Measurements from ENCODE around the gene HEXD.

HEXD gene

DNA sequence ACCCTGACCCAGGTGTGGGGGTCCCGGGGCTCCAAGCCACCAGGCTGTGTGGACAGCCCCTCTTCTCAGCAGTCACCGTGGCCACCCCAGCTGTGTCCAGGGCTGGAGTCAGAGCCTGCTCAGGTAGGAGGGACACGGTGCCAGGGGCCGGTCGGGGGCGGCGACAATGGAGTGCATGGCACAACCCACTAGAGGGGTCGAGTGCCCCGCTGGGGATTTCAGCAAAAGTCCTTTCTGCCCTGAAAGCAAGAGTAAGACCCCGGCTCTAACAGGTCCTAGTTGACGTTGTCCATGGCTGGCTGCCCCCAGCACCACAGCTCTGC is 35.3 kb upstream of the HEXD start:
- DNase-seq, result no peak

GRCh38 chr17:82383411-82383810 is 34.7 kb upstream of the HEXD start:
- DNase-seq, result no peak

GRCh38 chr17:82384051-82384729 is 34.0 kb upstream of the HEXD start:
- no peak for DNase-seq

DNA sequence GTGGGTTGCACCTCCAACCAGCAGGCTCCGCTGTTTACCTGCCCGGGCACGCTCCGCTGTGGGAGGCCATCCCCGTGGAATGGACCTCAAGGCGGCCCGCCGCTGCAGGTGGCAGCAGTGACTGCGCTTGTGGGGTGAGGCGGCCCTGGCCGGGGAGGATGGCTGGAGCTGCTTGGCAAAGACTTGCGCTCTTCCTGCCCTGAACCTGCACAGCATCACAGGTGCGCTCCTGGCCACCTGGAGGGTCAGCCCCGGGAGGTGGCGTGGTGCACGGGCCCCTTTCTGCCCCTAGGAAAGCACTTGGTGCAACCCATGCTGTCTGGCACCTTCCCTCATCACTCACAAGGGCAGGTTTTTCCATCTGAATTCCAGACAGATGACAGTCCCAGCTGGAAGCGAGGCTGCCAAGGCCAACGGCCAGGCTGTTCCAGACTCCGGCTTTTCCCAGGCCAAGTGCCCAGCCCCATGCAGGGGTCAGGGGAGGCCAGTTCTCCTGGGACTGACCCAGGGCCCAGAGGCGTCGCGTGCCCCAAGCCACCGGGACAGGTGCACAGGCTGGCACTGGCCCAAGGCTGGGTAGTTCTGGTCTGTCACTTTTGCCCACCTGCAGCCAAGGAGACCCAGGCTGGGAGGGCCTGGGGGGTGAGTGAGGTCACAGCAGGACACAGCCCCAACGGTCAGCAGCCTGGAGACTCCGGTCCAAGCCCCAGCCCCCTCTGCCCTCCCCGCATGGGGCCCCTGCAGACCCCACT is 33.2 kb upstream of the HEXD start:
- peak in 1 of 14 donors; percentile 3 for DNase-seq

DNA sequence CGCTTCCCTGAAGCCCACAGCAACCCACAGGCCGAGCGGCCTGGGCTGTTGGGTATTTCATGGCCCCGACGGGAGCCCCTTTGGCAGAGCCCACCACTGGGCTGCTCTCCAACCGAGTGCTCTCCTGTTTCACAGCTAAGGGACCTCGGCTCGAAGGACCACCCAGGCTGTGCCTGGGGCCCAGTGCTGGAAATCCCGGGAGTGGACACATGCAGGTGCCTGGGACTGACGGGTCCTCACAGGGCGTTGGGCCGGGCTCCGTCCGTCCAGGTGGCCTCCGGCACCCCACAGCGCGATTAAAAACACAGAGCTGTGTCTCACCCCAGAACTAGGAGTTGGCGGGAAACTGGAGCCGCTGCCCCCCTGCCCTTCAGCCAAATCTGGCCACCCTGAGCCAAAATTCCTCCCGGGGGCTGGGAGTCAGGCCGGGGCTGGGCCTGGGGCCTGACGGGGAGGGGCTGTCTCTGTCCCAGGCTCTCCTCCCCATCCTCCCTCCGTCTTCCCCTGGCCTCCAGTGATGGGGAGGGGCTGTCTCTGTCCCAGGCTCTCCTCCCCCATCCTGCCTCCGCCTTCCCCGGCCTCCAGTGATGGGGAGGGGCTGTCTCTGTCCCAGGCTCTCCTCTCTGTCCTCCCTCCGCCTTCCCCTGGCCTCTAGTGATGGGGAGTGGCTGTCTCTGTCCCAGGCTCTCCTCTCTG is 32.4 kb upstream of the HEXD start:
- DNase-seq, result no peak

DNA sequence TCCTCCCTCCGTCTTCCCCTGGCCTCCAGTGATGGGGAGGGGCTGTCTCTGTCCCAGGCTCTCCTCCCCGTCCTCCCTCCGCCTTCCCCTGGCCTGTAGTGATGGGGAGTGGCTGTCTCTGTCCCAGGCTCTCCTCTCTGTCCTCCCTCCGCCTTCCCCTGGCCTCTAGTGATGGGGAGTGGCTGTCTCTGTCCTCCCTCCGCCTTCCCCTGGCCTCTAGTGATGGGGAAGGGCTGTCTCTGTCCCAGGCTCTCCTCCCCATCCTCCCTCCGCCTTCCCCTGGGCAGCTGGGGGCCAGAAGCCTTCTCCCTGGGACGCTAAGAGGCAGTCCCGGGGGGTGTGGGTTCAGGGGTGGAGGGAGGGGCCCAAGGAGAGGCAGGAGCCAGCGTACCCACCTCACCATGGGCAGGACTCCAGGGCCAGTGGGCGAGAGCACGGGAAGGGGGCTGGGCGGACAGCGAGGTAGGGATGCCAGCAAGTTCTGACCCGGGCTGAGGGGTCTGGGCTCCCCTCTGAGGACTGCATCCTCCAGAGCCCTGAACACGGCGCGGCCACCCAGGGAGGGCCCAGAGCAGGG is 31.8 kb upstream of the HEXD start:
- no peak for DNase-seq

- DNase-seq, result no peak
Measured at GRCh38 chr17:82386881-82387704, 31.1 kb upstream of the HEXD start.

GRCh38 chr17:82387705-82388106 is 30.4 kb upstream of the HEXD start:
- DNase-seq, result no peak

DNA sequence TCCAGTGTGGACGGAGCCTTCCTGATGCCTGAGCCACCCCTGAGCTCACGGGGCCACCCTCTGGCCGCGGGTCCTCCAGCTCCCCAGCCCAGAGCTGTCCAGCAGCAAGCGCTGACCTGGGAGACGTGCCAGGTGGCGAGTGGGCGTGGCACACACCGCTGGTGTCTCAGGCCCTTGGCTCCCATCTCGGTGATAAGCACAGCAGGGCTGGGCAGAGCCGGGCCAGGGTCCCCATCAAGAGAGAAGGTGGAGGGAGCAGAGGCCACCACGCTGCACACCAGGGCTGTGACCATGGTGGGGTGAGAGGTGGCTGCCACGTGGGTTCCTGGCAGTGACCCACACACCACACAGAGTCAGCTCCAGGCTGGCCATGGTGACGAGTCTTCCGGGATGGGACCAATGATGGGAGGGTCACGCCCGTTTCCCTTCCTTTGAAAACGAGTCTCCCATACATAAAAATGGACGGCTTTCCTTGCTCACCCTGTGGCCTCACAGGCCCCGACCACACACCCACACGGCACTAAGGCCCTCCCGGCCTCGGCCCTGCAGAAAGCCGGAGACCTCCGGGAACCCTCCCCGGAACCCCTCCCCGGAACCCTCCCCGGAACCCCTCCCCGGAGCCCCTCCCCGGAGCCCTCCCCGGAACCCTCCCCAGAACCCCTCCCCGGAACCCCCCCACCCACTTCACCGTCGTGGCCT is 29.8 kb upstream of the HEXD start:
- no peak for DNase-seq

DNA sequence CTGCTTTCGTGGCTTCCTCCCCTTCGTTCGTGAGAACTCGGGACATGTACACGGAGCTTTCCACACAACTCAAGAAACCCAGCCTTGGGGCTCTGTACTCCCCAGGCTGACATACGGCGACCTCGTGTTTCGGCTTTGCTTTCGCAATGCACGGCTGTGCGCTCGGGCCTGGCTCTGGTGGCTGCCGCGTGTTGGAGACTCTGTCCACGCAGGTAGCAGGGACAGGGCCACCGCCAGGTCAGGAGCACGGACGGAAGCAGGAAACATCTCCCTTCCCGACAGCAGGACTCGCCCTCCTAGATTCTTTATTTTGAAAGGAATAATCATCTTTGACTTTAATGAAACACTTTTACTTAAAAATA is 29.2 kb upstream of the HEXD start:
- no peak for DNase-seq

DNA sequence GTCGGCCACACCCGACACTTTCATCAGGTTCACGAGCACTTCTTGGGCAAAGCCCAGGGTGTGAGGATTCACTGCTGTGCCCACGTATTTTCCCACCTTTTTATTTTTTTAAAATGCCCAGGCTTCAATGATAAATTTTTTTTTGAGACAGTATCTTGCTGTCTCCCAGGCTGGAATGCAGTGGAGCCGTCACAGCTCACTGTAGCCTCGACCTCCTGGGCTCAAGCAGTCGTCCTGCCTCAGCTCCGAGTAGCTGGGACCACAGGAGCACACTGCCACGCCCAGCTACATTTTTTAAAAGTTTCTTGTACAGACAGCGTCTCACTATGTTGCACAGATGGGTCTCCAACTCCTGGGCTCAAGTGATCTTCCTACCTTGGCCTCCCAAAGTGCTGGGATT is 28.8 kb upstream of the HEXD start:
- DNase-seq, result no peak

DNA sequence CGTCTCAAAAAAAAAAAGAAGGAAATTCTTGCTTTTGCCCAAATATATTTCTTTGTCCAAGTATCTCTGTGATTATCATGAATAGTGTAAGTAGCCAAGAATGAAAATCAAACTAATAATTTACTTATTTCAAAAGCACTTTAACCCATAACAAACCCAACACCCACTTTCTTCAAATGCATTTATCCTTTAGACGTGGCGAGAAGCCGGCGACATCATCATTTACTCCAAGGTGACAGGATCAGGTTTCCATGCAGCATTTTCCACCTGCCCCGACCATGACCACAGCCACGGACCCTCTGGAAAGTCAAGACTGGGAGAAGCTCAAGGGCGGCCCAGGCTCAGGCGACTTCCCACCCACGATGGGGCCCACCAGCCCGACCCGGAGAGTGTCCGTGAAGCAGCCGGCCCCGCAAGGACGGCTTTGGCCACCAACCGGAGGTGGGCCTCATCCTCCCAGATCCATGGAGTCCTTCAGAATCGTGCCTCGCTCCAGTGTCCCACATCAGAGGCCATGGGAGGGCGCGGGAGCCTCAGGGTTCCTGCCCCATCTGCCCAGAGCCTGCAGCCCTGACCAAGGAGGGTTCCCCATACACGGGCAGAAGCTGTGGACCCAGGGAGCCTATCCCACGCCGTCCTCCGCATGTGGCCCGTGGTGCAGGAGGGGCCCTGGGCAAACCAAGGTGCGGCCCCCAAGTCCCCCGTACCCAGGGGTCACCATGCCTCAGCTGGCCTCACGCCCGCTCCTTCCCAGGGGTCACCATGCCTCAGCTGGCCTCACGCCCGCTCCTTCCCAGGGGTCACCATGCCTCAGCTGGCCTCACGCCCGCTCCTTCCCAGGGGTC is 27.9 kb upstream of the HEXD start:
- DNase-seq, result no peak

DNA sequence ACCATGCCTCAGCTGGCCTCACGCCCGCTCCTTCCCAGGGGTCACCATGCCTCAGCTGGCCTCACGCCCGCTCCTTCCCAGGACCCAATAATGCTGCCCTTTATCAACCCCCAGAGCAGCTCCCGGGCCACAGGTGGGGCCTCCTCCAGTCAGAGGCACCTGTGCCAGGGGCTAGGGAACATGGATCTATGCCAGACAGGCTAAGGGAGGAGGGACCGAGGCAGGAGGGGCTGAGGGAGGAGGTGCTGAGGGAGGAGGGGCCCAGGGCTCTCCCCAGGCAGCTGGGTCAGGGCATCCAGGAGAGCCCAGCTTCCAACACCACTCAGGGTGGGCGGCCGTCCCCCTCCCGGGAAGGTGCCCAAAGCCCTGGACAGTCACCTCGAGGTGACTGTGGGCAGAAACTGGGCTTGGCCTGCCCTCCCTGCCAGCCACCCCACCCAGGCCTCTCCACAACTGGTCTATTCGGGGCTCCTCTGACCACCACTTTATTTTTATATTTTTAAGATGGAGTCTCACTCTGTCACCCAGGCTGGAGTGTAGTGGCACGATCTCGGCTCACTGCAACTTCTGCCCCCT is 27.2 kb upstream of the HEXD start:
- no peak for DNase-seq

GRCh38 chr17:82391496-82392066 is 26.6 kb upstream of the HEXD start:
- DNase-seq, result no peak

DNA sequence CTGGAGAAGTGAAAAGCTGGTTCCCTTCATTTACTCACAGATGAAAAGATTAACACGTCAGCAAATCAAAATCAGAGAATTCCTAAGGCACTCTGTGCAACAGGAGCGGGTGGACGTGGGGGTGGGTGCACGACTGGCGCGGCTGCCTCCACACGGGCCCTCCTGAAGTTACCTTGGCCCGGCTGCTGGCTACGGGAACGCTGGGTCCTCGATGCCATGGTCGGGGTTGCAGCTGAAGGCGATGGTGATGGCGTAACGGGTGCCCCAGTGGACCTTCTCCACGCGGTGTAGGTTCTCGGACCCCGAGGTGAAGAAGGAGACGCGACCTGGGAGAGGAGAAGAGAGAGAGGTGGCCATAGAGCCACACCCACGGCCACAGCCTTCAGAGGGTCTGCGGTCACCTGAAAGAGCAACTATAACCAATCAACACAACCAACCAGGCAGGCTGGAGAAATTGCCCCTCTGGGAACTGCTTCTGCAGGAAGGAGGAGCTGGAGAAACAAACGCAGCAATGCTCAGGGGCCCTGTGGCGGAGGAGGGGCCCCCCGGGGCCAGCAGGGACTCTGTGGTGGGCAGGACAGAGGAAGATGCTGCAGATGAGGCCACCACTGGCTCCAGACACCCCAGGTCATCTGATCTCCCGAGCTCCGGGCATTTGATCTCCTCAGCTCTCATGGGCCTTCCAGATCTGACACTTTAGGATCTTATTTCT is 25.8 kb upstream of the HEXD start:
- no peak for DNase-seq

GRCh38 chr17:82392941-82393340 is 25.2 kb upstream of the HEXD start:
- no peak for DNase-seq

GRCh38 chr17:82394278-82394677 is 23.9 kb upstream of the HEXD start:
- no peak for DNase-seq

GRCh38 chr17:82396601-82397435 is 21.3 kb upstream of the HEXD start:
- DNase-seq, result no peak

Measured in C1 segment of cervical spinal cord (tissue), 14 donors.